Endothelial cell of umbilical vein (primary cell): ENCODE measurements around the gene GUCY1A1. TPM values are rescaled to one million over a fixed set of nuclear protein-coding genes. Genes with fewer than 3 reads are reported as not detected.

ENCODE experiments used
- BruUV-seq: library from RNA; stranded (reverse); fragments of 400-500 nt; replicated peaks from 2 replicates; lab custom pipeline; 2021; lab: Mats Ljungman, UMichigan
- CTCF ChIA-PET: fragments of 300-600, 350-600 bp; sonication (Branson Sonifier 250); formaldehyde crosslinking; loops from one replicate; lab custom pipeline; 2021; ENCODE audit warnings: antibody characterized with exemption, inconsistent platforms; lab: Charles Lee
- POLR2A ChIA-PET: fragments of 300-600, 350-600 bp; sonication (Branson Sonifier 250); formaldehyde crosslinking; loops from one replicate; lab custom pipeline; 2021; ENCODE audit warnings: antibody characterized with exemption, inconsistent platforms; lab: Charles Lee
- DNase-seq: peaks from one replicate; pipeline ENCODE4 v3.0.0-alpha.2; 2011; ENCODE audit warnings: low read depth, low spot score
- FAIRE-seq: peaks from 2 replicates; lab custom pipeline; 2011; peaks lifted over from hg19 to GRCh38; lab: Jason Lieb, UNC
- H2AFZ ChIP-seq: 2 replicates; pipeline ENCODE4 v1.6.0; 2012; ENCODE audit warnings: low read depth, low read length, control low read depth, inconsistent platforms
- H3K27ac ChIP-seq: 2 replicates; pipeline ENCODE4 v1.5.1; 2011; ENCODE audit warnings: low read depth, mild to moderate bottlenecking, control low read depth, low read length, moderate library complexity; ENCODE audit not compliant: insufficient read depth
- H3K27me3 ChIP-seq, 2 experiments: 2 replicates each; pipeline versions ENCODE4 v1.6.0 to v1.6.1; 2011; ENCODE audit warnings: low read length in 2 of 2, mixed read lengths in 1 of 2; ENCODE audit not compliant: control insufficient read depth in 2 of 2, insufficient read depth in 2 of 2
- H3K36me3 ChIP-seq, 2 experiments: 2 replicates in 1 of 2; 3 replicates in 1 of 2; pipeline ENCODE4 v1.5.1; 2011; ENCODE audit warnings: low read length in 2 of 2, mild to moderate bottlenecking in 1 of 2, moderate library complexity in 1 of 2; ENCODE audit not compliant: control insufficient read depth in 2 of 2, insufficient read depth in 2 of 2; ENCODE audit errors: extremely low read depth in 1 of 2
- H3K4me1 ChIP-seq: 3 replicates; pipeline ENCODE4 v1.5.1; 2011; ENCODE audit warnings: mild to moderate bottlenecking, low read length; ENCODE audit not compliant: control insufficient read depth, insufficient read depth; ENCODE audit errors: extremely low read depth
- H3K4me2 ChIP-seq: 2 replicates; pipeline ENCODE4 v1.6.1; 2011; ENCODE audit warnings: low read length, control low read depth, mixed read lengths; ENCODE audit not compliant: insufficient read depth
- H3K4me3 ChIP-seq, 3 experiments: fragments of 200-600 bp in 1 of 3; sonication (generic), shearing (Covaris generic) in 1 of 3; replicated peaks in 1 of 3; 2 replicates each; pipeline ENCODE4 v1.5.1; 2011 to 2016; ENCODE audit warnings: control low read depth in 3 of 3, low read length in 3 of 3, mild to moderate bottlenecking in 2 of 3, inconsistent platforms in 1 of 3, low read depth in 1 of 3, moderate library complexity in 1 of 3; ENCODE audit not compliant: insufficient read depth in 1 of 3
- H3K79me2 ChIP-seq: 2 replicates; pipeline ENCODE4 v1.6.0; 2012; ENCODE audit warnings: low read length, inconsistent platforms; ENCODE audit not compliant: control insufficient read depth, insufficient read depth
- H3K9ac ChIP-seq: replicated peaks from 2 replicates; pipeline ENCODE3; 2011; ENCODE audit warnings: low read length, control low read depth; ENCODE audit not compliant: insufficient read depth; ENCODE audit errors: extremely low read depth
- H3K9me1 ChIP-seq: replicated peaks from 3 replicates; pipeline ENCODE4 v1.6.0; 2011; ENCODE audit warnings: mild to moderate bottlenecking, low read length; ENCODE audit not compliant: control insufficient read depth, insufficient read depth; ENCODE audit errors: extremely low read depth
- H3K9me3 ChIP-seq: replicated peaks from 2 replicates; pipeline ENCODE4 v1.5.1; 2012; ENCODE audit warnings: low read length, inconsistent platforms; ENCODE audit not compliant: control insufficient read depth, insufficient read depth
- H4K20me1 ChIP-seq: replicated peaks from 2 replicates; pipeline ENCODE3; 2011; ENCODE audit warnings: mild to moderate bottlenecking, low read length; ENCODE audit not compliant: control insufficient read depth, insufficient read depth; ENCODE audit errors: extremely low read depth
- CTCF ChIP-seq, 2 donors: IDR thresholded peaks; 1 replicate in 1 of 2; 2 replicates in 1 of 2; pipeline ENCODE4 v1.5.1; 2011; ENCODE audit warnings: low read length in 2 of 2, mild to moderate bottlenecking in 2 of 2, moderate library complexity in 2 of 2, control low read depth in 1 of 2, inconsistent platforms in 1 of 2, low read depth in 1 of 2; ENCODE audit not compliant: insufficient read depth in 1 of 2; ENCODE audit errors: extremely low read depth in 1 of 2
- EZH2 ChIP-seq: IDR thresholded peaks from 2 replicates; pipeline ENCODE4 v1.6.1; 2012; ENCODE audit warnings: borderline replicate concordance, low read depth, mild to moderate bottlenecking, moderate library complexity, low read length, inconsistent platforms; ENCODE audit not compliant: severe bottlenecking
- FOS ChIP-seq: IDR thresholded peaks from 2 replicates; pipeline ENCODE4 v1.6.1; 2011; ENCODE audit warnings: mild to moderate bottlenecking, low read length, moderate library complexity, borderline replicate concordance; ENCODE audit not compliant: insufficient read depth
- GATA2 ChIP-seq: IDR thresholded peaks from 2 replicates; pipeline ENCODE4 v1.7.0; 2011; ENCODE audit warnings: low read depth, mild to moderate bottlenecking, moderate library complexity, mixed read lengths, low read length; ENCODE audit not compliant: insufficient read length, insufficient read depth
- JUN ChIP-seq: IDR thresholded peaks from 2 replicates; pipeline ENCODE4 v1.6.1; 2011; ENCODE audit warnings: borderline replicate concordance, low read depth; ENCODE audit not compliant: insufficient read length, insufficient read depth
- MYC ChIP-seq: IDR thresholded peaks from one replicate; pipeline ENCODE4 v1.6.1; 2011; ENCODE audit warnings: mild to moderate bottlenecking, low read depth, low read length
- POLR2A ChIP-seq: IDR thresholded peaks from 2 replicates; pipeline ENCODE4 v1.6.1; 2012; ENCODE audit warnings: low read depth, mild to moderate bottlenecking, control low read depth, low read length
- POLR2AphosphoS5 ChIP-seq: IDR thresholded peaks from 2 replicates; pipeline ENCODE4 v1.6.1; 2012; ENCODE audit warnings: low read depth, mild to moderate bottlenecking, control low read depth, low read length, moderate library complexity; ENCODE audit not compliant: insufficient read depth
- dilution Hi-C: fragments of 300-500 bp; cut with MboI; formaldehyde crosslinking; loops from one replicate; pipeline ENCODE4 v1.15.0; 2019; ENCODE audit warnings: low sequenced_read_pairs; ENCODE audit not compliant: extremely low pct_ligation_motif_present
- intact Hi-C: fragments of 100-400 bp; cut with micrococcal nuclease; formaldehyde crosslinking; loops from one replicate; pipeline ENCODE4 v1.10.0; 2022
- polyA plus RNA-seq, 4 experiments: library from polyadenylated mRNA; depleted of rRNA in 3 of 4; stranded (reverse) in 3 of 4; unstranded in 1 of 4; fragments of >200 nt; gene quantifications; 2 replicates each; pipeline versions ENCODE4 v1.2.1 to v1.2.3, GENCODE V29; 2011 to 2012; ENCODE audit warnings: missing spikeins in 1 of 4
- total RNA-seq: library from RNA; stranded (reverse); gene quantifications from 2 replicates; pipeline ENCODE4 v1.2.3, GENCODE V29; 2021
- TF ChIP-seq, protein P1 (sequence below): IDR thresholded peaks from 2 replicates; pipeline ENCODE4 v1.6.1; 2011; ENCODE audit not compliant: insufficient read depth, insufficient read length

The GUCY1A1 gene
- total and polyA plus RNA-seq, 2 donors (not counting 3 experiments of a cell fraction or from before 2014, with no cell fraction given): 1.3 to 4.4 TPM

GRCh38 chr4:155665054-155665453 lies 1.6 kb upstream of the GUCY1A1 start:
- Histone ChIP-seq H3K27ac (no peak overlapping the region), H2AFZ (no peak overlapping the region), H3K9me1 (no peaks in the 10 kb centered on the region), H3K79me2 (no peaks in the 10 kb centered on the region), H3K9ac (no peak overlapping the region), H3K4me1 (peaks cover 19% of the 10 kb centered on the region), H3K27me3 (peaks cover 12 to 16% of the 10 kb centered on the region in 2 experiments), H3K4me2 (no peak overlapping the region), H3K9me3 (no peaks in the 10 kb centered on the region), H3K36me3 (no peaks in the 10 kb centered on the region), H3K4me3 (no peak overlapping the region), H4K20me1 (no peaks in the 10 kb centered on the region)
- ChIA-PET POLR2A (no interaction called here), CTCF (no interaction called here)
- DNase-seq (no peak), FAIRE-seq (no peak)
- no peak for TF ChIP-seq CTCF (IDR thresholded peaks at IDR 0.05; ENCODE audit: extremely low read depth in 1 of 2, insufficient read depth in 1 of 2, low read depth in 1 of 2, low read length in 2 of 2)
- TF ChIP-seq EZH2: no peak
- TF ChIP-seq, protein P1, sequence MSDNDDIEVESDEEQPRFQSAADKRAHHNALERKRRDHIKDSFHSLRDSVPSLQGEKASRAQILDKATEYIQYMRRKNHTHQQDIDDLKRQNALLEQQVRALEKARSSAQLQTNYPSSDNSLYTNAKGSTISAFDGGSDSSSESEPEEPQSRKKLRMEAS: no peak
- no peak for TF ChIP-seq MYC
- TF ChIP-seq JUN: no peak
- no peak for TF ChIP-seq GATA2
- TF ChIP-seq POLR2A: no peak
- TF ChIP-seq FOS: no peak
- no peak for TF ChIP-seq POLR2AphosphoS5
- no TSS peak for BruUV-seq
- intact Hi-C loops: no loop called here
- dilution Hi-C loops: no loop called here
